Measurements from ENCODE around the gene RAB3GAP2.

The RAB3GAP2 gene

GRCh38 chr1:220186752-220187151, 85.5 kb downstream of the RAB3GAP2 start:
- no peak overlapping the region for H3K4me3 ChIP-seq (replicated peaks; ENCODE audit: low read depth, low read length)

GRCh38 chr1:220184506-220184905, 87.7 kb downstream of the RAB3GAP2 start:
- TF ChIP-seq CTCF (IDR thresholded peaks at IDR 0.05; ENCODE audit: insufficient read depth, low read length, poor library complexity, severe bottlenecking) = no peak
- H3K27me3 ChIP-seq (replicated peaks; ENCODE audit: control insufficient read depth, insufficient read depth, low read length) = no peaks in the 10 kb centered on the region
- peaks cover 10% of the 10 kb centered on the region for H3K36me3 ChIP-seq (ENCODE audit: control insufficient read depth, insufficient read depth, low read length)
- DNase-seq (ENCODE audit: extremely low read depth, insufficient read length) = no peak
- H3K4me3 ChIP-seq (replicated peaks; ENCODE audit: low read depth, low read length) = no peak overlapping the region

More at GRCh38 chr1:220186752-220187151, 85.5 kb downstream of the RAB3GAP2 start:
- Histone ChIP-seq H3K36me3 (ENCODE audit: control insufficient read depth, insufficient read depth, low read length) (peaks cover 12% of the 10 kb centered on the region), H3K27me3 (replicated peaks; ENCODE audit: control insufficient read depth, insufficient read depth, low read length) (no peaks in the 10 kb centered on the region)
- no peak for TF ChIP-seq CTCF (IDR thresholded peaks at IDR 0.05; ENCODE audit: insufficient read depth, low read length, poor library complexity, severe bottlenecking)
- no peak for DNase-seq (ENCODE audit: extremely low read depth, insufficient read length)

- DNase-seq (ENCODE audit: extremely low read depth, insufficient read length) = no peak
- Histone ChIP-seq H3K27me3 (replicated peaks; ENCODE audit: control insufficient read depth, insufficient read depth, low read length) (no peaks in the 10 kb centered on the region), H3K36me3 (ENCODE audit: control insufficient read depth, insufficient read depth, low read length) (peaks cover 6% of the 10 kb centered on the region), H3K4me3 (replicated peaks; ENCODE audit: low read depth, low read length) (no peak overlapping the region)
- TF ChIP-seq CTCF (IDR thresholded peaks at IDR 0.05; ENCODE audit: insufficient read depth, low read length, poor library complexity, severe bottlenecking) = no peak
These were observed 89.6 kb downstream of the RAB3GAP2 start for GRCh38 chr1:220182656-220183055.

- Histone ChIP-seq H3K27me3 (replicated peaks; ENCODE audit: control insufficient read depth, insufficient read depth, low read length) (no peaks in the 10 kb centered on the region), H3K4me3 (replicated peaks; ENCODE audit: low read depth, low read length) (no peak overlapping the region), H3K36me3 (ENCODE audit: control insufficient read depth, insufficient read depth, low read length) (peaks cover 2% of the 10 kb centered on the region)
- DNase-seq (ENCODE audit: extremely low read depth, insufficient read length) = no peak
- TF ChIP-seq CTCF (IDR thresholded peaks at IDR 0.05; ENCODE audit: insufficient read depth, low read length, poor library complexity, severe bottlenecking) = no peak
These were observed 90.1 kb downstream of the RAB3GAP2 start for GRCh38 chr1:220182111-220182510.

- DNase-seq (ENCODE audit: extremely low read depth, insufficient read length) = no peak
- H3K27me3 ChIP-seq (replicated peaks; ENCODE audit: control insufficient read depth, insufficient read depth, low read length) = no peaks in the 10 kb centered on the region
- H3K36me3 ChIP-seq (ENCODE audit: control insufficient read depth, insufficient read depth, low read length) = peaks cover 11% of the 10 kb centered on the region
- H3K4me3 ChIP-seq (replicated peaks; ENCODE audit: low read depth, low read length) = no peak overlapping the region
- no peak for TF ChIP-seq CTCF (IDR thresholded peaks at IDR 0.05; ENCODE audit: insufficient read depth, low read length, poor library complexity, severe bottlenecking)
These were observed 95.7 kb downstream of the RAB3GAP2 start for GRCh38 chr1:220176540-220176939.
